ENCODE results near the gene KCNMA1. TPM values are rescaled to one million over a fixed set of nuclear protein-coding genes. Genes with fewer than 3 reads are reported as not detected.

Gene KCNMA1
- total and polyA plus RNA-seq, 3 donors from 2014 or later: 13.6 to 36.1 (median 24.7) TPM

DNA sequence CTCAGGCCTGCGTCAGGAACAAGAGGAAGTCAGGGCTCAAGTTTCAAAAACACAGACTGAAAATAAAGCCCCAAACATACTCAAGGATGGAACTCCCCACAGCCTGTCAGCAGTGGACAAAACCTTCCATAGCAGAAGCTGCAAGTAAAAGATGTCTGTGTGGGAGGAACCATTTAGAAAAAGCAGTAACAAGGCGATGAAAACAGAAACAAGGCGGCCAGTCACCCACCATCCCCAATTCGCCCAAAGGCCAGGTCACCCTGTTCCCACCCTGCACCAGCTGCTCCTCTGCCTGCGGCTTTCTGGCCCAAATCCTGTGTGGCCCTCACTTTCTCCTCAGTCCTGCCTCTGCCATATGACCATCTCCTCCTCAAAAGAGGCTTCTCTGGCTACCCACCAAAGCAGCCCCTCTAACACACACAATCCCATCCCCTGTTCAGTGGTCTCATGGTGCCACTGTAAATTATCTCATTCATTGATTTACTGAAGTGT lies 27.8 kb downstream of the KCNMA1 start:
- no peaks in the 10 kb centered on the region for H3K36me3 ChIP-seq (ENCODE audit: low read depth, missing control alignments)
- 37 to 48% methylated on average over 5 of the region's 5 CpGs for WGBS, 2 donors
- no peak for DNase-seq
- TF ChIP-seq POLR2A (IDR thresholded peaks at IDR 0.05): no peak
- TF ChIP-seq, protein P1, sequence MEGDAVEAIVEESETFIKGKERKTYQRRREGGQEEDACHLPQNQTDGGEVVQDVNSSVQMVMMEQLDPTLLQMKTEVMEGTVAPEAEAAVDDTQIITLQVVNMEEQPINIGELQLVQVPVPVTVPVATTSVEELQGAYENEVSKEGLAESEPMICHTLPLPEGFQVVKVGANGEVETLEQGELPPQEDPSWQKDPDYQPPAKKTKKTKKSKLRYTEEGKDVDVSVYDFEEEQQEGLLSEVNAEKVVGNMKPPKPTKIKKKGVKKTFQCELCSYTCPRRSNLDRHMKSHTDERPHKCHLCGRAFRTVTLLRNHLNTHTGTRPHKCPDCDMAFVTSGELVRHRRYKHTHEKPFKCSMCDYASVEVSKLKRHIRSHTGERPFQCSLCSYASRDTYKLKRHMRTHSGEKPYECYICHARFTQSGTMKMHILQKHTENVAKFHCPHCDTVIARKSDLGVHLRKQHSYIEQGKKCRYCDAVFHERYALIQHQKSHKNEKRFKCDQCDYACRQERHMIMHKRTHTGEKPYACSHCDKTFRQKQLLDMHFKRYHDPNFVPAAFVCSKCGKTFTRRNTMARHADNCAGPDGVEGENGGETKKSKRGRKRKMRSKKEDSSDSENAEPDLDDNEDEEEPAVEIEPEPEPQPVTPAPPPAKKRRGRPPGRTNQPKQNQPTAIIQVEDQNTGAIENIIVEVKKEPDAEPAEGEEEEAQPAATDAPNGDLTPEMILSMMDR (IDR thresholded peaks at IDR 0.05): no peak
- H3K4me3 ChIP-seq: no peak overlapping the region
- H3K27ac ChIP-seq: no peak overlapping the region
- intact Hi-C loops (cut with DNase I; ENCODE audit: low total_unique reads): no loop called here
- no peaks in the 10 kb centered on the region for H3K4me1 ChIP-seq
- no peaks in the 10 kb centered on the region for H3K9me3 ChIP-seq
- H3K27me3 ChIP-seq: no peaks in the 10 kb centered on the region

DNA sequence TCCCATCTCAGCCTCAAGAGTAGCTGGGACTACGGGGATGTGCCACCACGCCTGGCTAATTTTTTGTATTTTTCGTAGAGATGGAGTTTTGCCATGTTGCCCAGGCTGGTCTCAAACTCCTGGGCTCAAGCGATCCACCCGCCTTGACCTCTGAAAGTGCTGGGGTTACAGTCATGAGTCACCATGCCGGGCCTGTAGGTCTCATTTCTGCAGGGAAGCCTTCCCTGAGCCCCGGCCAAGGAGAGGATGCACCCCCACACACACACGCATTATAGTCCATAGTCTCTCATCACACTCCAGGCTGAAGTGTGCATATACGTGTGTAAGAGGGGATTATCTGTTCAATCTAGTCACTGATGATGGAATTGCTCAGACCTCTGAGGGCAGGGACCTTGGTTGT lies 29.3 kb downstream of the KCNMA1 start:
- DNase-seq: no peak
- Histone ChIP-seq H3K9me3 (no peaks in the 10 kb centered on the region), H3K27me3 (no peaks in the 10 kb centered on the region), H3K4me1 (no peaks in the 10 kb centered on the region), H3K36me3 (ENCODE audit: low read depth, missing control alignments) (no peaks in the 10 kb centered on the region), H3K27ac (no peak overlapping the region), H3K4me3 (no peak overlapping the region)
- 82 to 95% methylated on average over 9 of the region's 9 CpGs for WGBS, 2 donors
- TF ChIP-seq POLR2A (IDR thresholded peaks at IDR 0.05): no peak
- TF ChIP-seq, protein P1 (IDR thresholded peaks at IDR 0.05): no peak
- intact Hi-C loops (cut with DNase I; ENCODE audit: low total_unique reads): no loop called here

DNA sequence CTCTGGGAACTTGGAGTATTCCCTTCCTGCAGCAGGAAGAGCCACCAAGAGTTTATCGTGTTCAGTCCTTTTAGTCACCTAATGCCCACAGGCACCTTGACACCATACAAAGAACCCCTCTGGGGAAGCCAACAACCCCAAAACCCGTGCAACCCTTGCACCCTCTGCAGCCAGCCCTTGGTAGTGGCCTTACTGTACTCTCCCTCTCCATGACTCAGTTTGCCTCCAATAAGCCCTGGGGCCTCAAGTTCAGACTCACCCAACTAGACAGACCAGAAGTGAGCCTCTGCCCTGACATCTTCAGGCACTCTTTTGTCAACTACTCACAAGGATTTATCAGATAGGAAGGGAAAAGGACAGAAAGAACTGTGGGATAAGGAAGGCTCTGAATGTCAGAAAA lies 30.9 kb downstream of the KCNMA1 start:
- H3K27ac ChIP-seq: no peak overlapping the region
- H3K27me3 ChIP-seq: no peaks in the 10 kb centered on the region
- H3K4me1 ChIP-seq: no peaks in the 10 kb centered on the region
- DNase-seq: no peak
- TF ChIP-seq, protein P1 (IDR thresholded peaks at IDR 0.05): no peak
- TF ChIP-seq POLR2A (IDR thresholded peaks at IDR 0.05): no peak
- no peaks in the 10 kb centered on the region for H3K36me3 ChIP-seq (ENCODE audit: low read depth, missing control alignments)
- H3K4me3 ChIP-seq: no peak overlapping the region
- intact Hi-C loops (cut with DNase I; ENCODE audit: low total_unique reads): no loop called here
- WGBS, 2 donors: 88 to 89% methylated on average over 2 of the region's 2 CpGs
- no peaks in the 10 kb centered on the region for H3K9me3 ChIP-seq

DNA sequence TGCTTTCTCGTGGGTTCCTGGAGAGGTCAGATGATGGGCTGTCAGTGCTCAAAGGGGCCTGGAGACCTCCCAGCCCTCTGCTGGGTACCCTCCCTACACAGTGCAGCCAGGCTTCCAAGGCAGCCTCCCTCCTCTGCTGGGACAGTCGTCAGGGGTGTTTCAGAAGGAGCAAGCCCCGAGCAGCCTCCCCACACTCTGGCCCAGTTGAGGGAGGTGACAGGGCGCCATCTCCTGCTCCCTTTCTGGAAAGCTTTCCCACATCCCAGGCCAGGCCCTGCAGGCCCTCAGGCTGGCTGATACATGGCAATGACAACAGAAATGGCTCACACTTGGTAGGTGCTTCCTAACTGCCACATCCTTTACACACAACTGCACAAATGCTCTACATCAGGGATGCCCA lies 32.1 kb downstream of the KCNMA1 start:
- Histone ChIP-seq H3K4me3 (no peak overlapping the region), H3K27ac (no peak overlapping the region), H3K9me3 (no peaks in the 10 kb centered on the region), H3K27me3 (no peaks in the 10 kb centered on the region), H3K36me3 (ENCODE audit: low read depth, missing control alignments) (no peaks in the 10 kb centered on the region), H3K4me1 (no peaks in the 10 kb centered on the region)
- 71% methylated on average over 4 of the region's 4 CpGs; no CpG with 5 or more reads in 1 of the 2 donors for WGBS, 2 donors
- TF ChIP-seq, protein P1 (IDR thresholded peaks at IDR 0.05): no peak
- no peak for TF ChIP-seq POLR2A (IDR thresholded peaks at IDR 0.05)
- DNase-seq: no peak
- intact Hi-C loops (cut with DNase I; ENCODE audit: low total_unique reads): no loop called here

GRCh38 chr10:77604941-77605351 lies 32.7 kb downstream of the KCNMA1 start:
- Histone ChIP-seq H3K4me3 (no peak overlapping the region), H3K4me1 (no peaks in the 10 kb centered on the region), H3K27me3 (no peaks in the 10 kb centered on the region), H3K36me3 (ENCODE audit: low read depth, missing control alignments) (no peaks in the 10 kb centered on the region), H3K9me3 (no peaks in the 10 kb centered on the region), H3K27ac (no peak overlapping the region)
- 88 to 100% methylated on average over 4 to 6 of the region's 6 CpGs for WGBS, 2 donors
- intact Hi-C loops (cut with DNase I; ENCODE audit: low total_unique reads): no loop called here
- DNase-seq: no peak
- TF ChIP-seq POLR2A (IDR thresholded peaks at IDR 0.05): no peak
- TF ChIP-seq, protein P1 (IDR thresholded peaks at IDR 0.05): no peak
